Suprapubic skin (tissue), 4 donors: ENCODE results near the gene AIG1. TPM values are rescaled to one million over a fixed set of nuclear protein-coding genes. Genes with fewer than 3 reads are reported as not detected.

Source experiments
- DNase-seq, 2 donors: peaks; one replicate each; pipeline ENCODE4 v3.0.0-alpha.2; 2019; ENCODE audit warnings: low spot score in 2 of 2
- H3K27ac ChIP-seq: fragments of 200-600 bp; sonication (generic); one replicate; pipeline ENCODE4 v1.5.1; 2019
- H3K27me3 ChIP-seq: fragments of 200-600 bp; sonication (generic); one replicate; pipeline ENCODE4 v1.5.1; 2019
- H3K36me3 ChIP-seq: fragments of 200-600 bp; sonication (generic); one replicate; pipeline ENCODE4 v1.5.1; 2019
- H3K4me1 ChIP-seq: fragments of 200-600 bp; sonication (generic); one replicate; pipeline ENCODE4 v1.5.1; 2019
- H3K4me3 ChIP-seq: fragments of 200-600 bp; sonication (generic); one replicate; pipeline ENCODE4 v1.5.1; 2019; ENCODE audit warnings: mild to moderate bottlenecking
- H3K9me3 ChIP-seq: fragments of 200-600 bp; sonication (generic); one replicate; pipeline ENCODE4 v1.5.1; 2019
- EP300 ChIP-seq: sonication (generic); formaldehyde crosslinking; IDR thresholded peaks from one replicate; pipeline ENCODE4 v1.6.1; 2017; ENCODE audit warnings: antibody characterized with exemption
- POLR2A ChIP-seq, 2 donors: fragments of 450-650 bp; IDR thresholded peaks; one replicate each; pipeline ENCODE4 v1.6.1; 2017; ENCODE audit warnings: antibody characterized with exemption in 2 of 2, mild to moderate bottlenecking in 2 of 2, moderate library complexity in 2 of 2
- POLR2AphosphoS5 ChIP-seq, 3 donors: sonication (generic); formaldehyde crosslinking; IDR thresholded peaks; one replicate each; pipeline ENCODE4 v1.6.1; 2017; ENCODE audit warnings: antibody characterized with exemption in 3 of 3
- WGBS: methylation state at CpG from one replicate; pipeline ENCODE4 v1.1.5; 2018; 5-methylcytosine and 5-hydroxymethylcytosine counted together
- total RNA-seq, 4 donors: library from RNA; depleted of rRNA; stranded (reverse); fragments of >200 nt; gene quantifications; one replicate each; pipeline ENCODE4 v1.1.0, GENCODE V29; 2016
- TF ChIP-seq, protein P1 (sequence below), 2 donors: fragments of 200-600 bp in 1 of 2; fragments of 450-650 bp in 1 of 2; sonication (generic) in 1 of 2; IDR thresholded peaks; one replicate each; pipeline ENCODE4 v1.5.1; 2016 to 2019; ENCODE audit warnings: antibody characterized with exemption in 2 of 2, mild to moderate bottlenecking in 1 of 2, moderate library complexity in 1 of 2

Gene AIG1
- total RNA-seq, 4 donors from 2014 or later: 14.5 to 22.1 (median 19.7) TPM

DNA sequence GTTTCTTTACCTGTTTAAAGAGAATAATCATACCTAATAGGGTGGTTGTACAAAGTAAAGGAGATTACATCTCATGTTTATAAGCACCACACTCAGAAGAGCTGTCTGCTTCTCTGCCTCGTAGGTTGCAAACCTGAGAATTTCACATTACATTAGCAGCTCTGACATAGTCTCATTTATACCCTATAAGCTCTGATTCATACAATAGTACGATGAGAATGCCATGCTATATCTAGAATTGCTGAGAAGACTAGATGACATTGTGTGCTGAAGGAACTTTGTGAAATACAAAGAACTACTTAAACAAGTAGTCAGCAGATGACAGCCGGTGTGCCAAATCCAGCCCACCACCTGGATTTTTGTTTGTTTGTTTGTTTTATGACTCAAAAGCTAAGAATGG lies 268.6 kb downstream of the AIG1 start:
- peak overlapping the region; percentile 50 for H3K27ac ChIP-seq
- H3K4me3 ChIP-seq: no peak overlapping the region
- DNase-seq: no peak
- TF ChIP-seq, protein P1, sequence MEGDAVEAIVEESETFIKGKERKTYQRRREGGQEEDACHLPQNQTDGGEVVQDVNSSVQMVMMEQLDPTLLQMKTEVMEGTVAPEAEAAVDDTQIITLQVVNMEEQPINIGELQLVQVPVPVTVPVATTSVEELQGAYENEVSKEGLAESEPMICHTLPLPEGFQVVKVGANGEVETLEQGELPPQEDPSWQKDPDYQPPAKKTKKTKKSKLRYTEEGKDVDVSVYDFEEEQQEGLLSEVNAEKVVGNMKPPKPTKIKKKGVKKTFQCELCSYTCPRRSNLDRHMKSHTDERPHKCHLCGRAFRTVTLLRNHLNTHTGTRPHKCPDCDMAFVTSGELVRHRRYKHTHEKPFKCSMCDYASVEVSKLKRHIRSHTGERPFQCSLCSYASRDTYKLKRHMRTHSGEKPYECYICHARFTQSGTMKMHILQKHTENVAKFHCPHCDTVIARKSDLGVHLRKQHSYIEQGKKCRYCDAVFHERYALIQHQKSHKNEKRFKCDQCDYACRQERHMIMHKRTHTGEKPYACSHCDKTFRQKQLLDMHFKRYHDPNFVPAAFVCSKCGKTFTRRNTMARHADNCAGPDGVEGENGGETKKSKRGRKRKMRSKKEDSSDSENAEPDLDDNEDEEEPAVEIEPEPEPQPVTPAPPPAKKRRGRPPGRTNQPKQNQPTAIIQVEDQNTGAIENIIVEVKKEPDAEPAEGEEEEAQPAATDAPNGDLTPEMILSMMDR (IDR thresholded peaks at IDR 0.05): no peak
- TF ChIP-seq EP300 (no peak), POLR2AphosphoS5 (IDR thresholded peaks at IDR 0.05) (no peak), POLR2A (IDR thresholded peaks at IDR 0.05) (no peak)
- no peaks in the 10 kb centered on the region for H3K27me3 ChIP-seq
- peaks cover 15% of the 10 kb centered on the region for H3K4me1 ChIP-seq
- H3K9me3 ChIP-seq: no peaks in the 10 kb centered on the region
- 73% methylated on average over 3 of the region's 3 CpGs for WGBS
- H3K36me3 ChIP-seq: no peaks in the 10 kb centered on the region

DNA sequence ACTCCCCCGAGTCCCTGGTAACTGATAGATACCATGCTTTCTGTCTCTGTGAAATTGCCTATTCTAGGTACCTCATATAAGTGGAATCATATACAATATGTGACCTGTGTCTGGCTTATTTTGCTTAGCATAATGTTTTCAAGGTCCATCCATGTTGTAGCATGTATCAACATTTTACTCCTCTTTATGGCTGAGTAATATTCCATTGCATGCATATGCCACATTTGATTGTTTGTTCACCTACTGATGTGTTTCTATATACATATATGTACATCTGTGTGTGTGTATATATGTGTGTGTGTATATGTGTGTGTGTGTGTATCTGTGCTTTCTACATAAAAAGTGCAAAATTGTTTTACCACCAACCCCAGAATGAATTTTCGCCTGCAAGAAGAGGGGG lies 270.7 kb downstream of the AIG1 start:
- H3K36me3 ChIP-seq: no peaks in the 10 kb centered on the region
- no peak for DNase-seq
- no peak overlapping the region for H3K27ac ChIP-seq
- no peak for TF ChIP-seq EP300
- no peak for TF ChIP-seq POLR2AphosphoS5 (IDR thresholded peaks at IDR 0.05)
- TF ChIP-seq, protein P1 (IDR thresholded peaks at IDR 0.05): no peak
- WGBS: 89% methylated on average over 2 of the region's 2 CpGs
- H3K4me3 ChIP-seq: no peak overlapping the region
- H3K9me3 ChIP-seq: no peaks in the 10 kb centered on the region
- H3K27me3 ChIP-seq: no peaks in the 10 kb centered on the region
- H3K4me1 ChIP-seq: peaks cover 10% of the 10 kb centered on the region

DNA sequence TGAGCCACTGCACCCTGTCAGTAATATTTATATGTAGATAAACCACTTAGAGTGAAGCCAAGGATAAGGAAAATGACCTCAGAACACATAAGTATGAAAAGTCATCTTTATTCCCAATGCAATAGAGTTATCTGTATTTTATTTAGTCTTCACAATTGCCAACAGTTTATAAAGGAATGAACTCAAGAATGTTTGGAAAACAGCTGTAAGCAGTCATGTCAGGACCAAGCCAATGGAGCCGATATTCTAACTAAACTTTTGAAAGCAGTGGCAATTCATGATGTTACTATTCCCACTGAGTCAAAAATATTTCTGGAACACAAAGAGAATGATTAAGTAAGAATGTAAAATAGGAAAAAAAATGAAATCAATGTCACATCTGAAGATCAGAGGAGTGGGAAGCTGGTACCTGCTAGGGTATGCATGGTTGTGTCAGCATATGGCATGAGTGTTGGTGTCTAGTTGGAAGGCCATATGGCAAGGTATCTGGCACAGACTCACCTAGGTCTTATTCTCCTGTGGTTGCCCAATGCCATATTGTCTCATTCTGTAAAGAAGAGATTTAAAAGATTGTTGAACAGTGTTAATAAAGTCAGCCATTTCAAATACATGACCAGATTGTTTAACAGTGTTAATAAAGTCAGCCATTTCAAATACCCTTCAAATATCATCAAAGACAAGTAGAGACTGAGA lies 271.6 kb downstream of the AIG1 start:
- H3K27ac ChIP-seq: no peak overlapping the region
- H3K4me1 ChIP-seq: peaks cover 12% of the 10 kb centered on the region
- TF ChIP-seq, protein P1 (IDR thresholded peaks at IDR 0.05): no peak
- TF ChIP-seq POLR2AphosphoS5 (IDR thresholded peaks at IDR 0.05): no peak
- TF ChIP-seq POLR2A (IDR thresholded peaks at IDR 0.05): no peak
- no peak for TF ChIP-seq EP300
- no peak for DNase-seq
- no peaks in the 10 kb centered on the region for H3K27me3 ChIP-seq
- no peak overlapping the region for H3K4me3 ChIP-seq
- H3K9me3 ChIP-seq: no peaks in the 10 kb centered on the region
- WGBS: 48% methylated on average over 1 of the region's 1 CpG
- H3K36me3 ChIP-seq: no peaks in the 10 kb centered on the region

DNA sequence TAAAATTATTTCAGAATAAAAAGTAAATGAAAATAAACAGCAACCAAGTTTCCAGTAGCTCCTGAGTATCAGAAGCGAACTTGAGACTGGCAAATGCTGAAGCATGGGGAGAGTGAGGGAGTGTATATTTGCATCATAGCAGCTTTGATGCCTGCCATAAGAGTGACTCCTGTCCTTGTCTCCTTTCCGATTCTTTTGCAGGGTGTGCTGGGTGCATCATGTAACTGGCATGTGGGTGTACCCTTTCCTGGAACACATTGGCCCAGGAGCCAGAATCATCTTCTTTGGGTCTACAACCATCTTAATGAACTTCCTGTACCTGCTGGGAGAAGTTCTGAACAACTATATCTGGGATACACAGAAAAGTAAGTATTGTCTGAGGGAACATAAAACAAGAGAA lies 272.4 kb downstream of the AIG1 start:
- DNase-seq: no peak
- Histone ChIP-seq H3K36me3 (no peaks in the 10 kb centered on the region), H3K27ac (peak overlapping the region; percentile 39), H3K4me1 (peaks cover 12% of the 10 kb centered on the region), H3K9me3 (no peaks in the 10 kb centered on the region), H3K27me3 (no peaks in the 10 kb centered on the region), H3K4me3 (no peak overlapping the region)
- TF ChIP-seq POLR2AphosphoS5 (IDR thresholded peaks at IDR 0.05) (peak in 1 of 3 donors; percentile 48), POLR2A (IDR thresholded peaks at IDR 0.05) (no peak), EP300 (no peak)
- TF ChIP-seq, protein P1 (IDR thresholded peaks at IDR 0.05): no peak
- WGBS: 59% methylated on average over 2 of the region's 2 CpGs

DNA sequence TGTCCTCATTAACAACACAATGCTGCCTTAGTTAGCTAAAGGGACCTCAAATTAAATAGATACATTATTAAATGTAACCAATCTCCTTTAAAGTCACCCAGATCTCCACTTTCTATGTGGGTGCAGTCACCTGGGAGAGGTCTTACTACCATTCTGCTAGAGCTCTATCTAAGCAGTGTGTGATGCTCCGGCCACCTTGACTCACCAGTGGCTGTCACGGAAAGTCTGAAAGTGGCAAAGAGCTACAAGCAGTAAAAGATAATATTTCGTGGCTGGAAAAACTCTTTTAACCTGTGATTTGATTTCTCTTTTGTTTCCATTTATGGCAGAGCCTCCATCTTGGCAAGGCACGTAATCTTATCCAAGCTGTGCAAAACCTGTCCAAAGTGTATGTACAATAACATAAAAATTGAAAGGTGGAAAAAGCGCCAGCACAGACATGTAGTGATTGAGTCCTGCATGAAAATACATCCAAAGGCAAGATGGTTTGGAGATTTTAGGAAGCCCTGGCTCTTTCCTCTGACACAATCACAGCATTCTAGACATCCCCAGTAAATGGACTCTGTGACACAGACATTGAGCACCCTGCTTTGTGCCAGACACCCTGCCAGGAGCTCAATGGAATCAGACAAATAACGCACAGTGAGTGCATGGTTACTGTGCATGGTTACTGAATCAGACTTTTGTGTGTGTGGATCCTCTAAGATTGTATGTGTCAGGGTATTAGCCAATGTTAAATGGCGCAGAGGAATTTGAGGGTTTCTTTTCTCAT lies 273.2 kb downstream of the AIG1 start:
- Histone ChIP-seq H3K9me3 (no peaks in the 10 kb centered on the region), H3K27me3 (no peaks in the 10 kb centered on the region), H3K4me1 (peaks cover 14% of the 10 kb centered on the region), H3K36me3 (no peaks in the 10 kb centered on the region), H3K4me3 (no peak overlapping the region), H3K27ac (peak overlapping the region; percentile 39)
- 72% methylated on average over 7 of the region's 7 CpGs for WGBS
- no peak for DNase-seq
- TF ChIP-seq EP300 (no peak), POLR2AphosphoS5 (IDR thresholded peaks at IDR 0.05) (no peak), POLR2A (IDR thresholded peaks at IDR 0.05) (no peak)
- TF ChIP-seq, protein P1 (IDR thresholded peaks at IDR 0.05): no peak
